HG03442 (cell line): ENCODE results near the gene CTNNBL1.

Experiments
- ATAC-seq: cut with Tn5 transposase; IDR thresholded peaks from one replicate; pipeline ENCODE4 v1.9.1; 2021; ENCODE audit warnings: mild to moderate bottlenecking, moderate library complexity; ENCODE audit not compliant: unreplicated experiment

The CTNNBL1 gene

GRCh38 chr20:37774156-37774555 is 80.3 kb downstream of the CTNNBL1 start:
- ATAC-seq, result no peak

DNA sequence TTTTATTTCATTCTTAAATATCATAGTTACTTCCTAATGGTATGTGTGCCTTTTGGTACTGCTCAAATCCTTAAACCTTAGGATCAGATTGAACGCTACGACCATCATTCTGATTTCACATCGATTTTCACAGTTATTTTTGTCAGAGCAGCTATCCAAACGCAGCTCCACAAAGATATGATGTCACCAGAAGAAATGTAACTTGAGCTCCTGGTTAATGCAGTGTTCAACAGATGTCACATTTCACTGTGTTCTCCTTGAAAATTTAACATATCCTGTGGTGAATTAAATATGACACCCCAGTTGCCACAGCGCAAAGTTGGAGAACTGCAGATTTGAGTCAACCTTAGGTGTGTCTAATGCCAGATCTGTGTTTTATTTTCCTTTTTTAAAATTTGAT is 81.4 kb downstream of the CTNNBL1 start:
- ATAC-seq, result no peak

DNA sequence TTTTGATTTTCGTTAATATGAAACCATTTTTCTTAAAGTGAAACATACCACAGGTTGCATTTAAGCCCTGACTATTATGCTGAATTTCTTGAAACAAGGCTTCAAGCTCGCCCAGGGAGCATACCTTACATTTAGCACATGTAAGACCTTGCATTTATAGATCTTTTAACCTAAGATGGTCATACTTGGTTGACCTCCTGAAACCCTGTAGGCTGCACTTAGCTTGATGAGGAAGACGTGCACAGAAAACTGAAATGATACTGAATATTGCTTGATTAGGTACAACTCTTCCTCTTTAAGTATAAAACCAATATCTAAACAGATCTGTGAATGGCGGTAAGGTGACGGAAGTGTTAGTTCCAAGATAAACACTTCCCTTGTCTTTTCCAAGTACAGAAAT is 82.2 kb downstream of the CTNNBL1 start:
- ATAC-seq, result no peak

- no peak for ATAC-seq
Measured at GRCh38 chr20:37776526-37776925, 82.7 kb downstream of the CTNNBL1 start.

GRCh38 chr20:37777012-37777950 is 83.5 kb downstream of the CTNNBL1 start:
- ATAC-seq, result no peak

DNA sequence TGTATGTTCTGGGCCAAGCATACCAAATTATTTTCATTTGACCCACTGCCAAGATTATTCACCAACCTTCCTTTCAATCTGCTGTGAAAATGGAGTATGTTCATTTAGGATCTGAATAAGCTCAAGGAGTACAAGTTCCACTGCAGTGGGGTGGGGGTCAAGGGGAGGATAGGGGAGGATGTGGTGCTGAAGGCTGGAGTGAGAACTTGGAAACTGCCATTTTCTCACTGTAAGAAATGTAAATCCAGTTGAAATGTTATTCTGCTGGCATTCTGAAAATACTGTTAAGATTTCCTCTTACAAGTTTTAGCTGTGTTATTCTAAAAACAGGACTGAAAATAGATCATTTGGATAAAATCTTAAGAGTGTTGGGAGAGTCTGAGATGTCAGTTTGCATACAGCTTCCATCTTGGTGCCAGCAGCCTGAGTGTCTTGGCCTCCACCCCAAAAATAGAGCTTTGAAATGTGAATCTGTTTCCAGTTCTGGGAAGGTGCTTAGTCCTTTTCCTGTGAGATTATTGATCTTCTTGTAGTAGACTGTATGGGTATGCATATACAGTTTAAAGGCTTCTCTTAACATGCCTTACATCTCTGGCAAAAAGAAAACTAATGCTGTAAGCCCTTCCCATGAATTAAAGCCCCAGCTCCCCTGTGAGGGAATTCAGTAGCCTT is 84.3 kb downstream of the CTNNBL1 start:
- no peak for ATAC-seq

GRCh38 chr20:37781626-37782025 is 87.8 kb downstream of the CTNNBL1 start:
- ATAC-seq, result no peak

- ATAC-seq, result no peak
Measured at GRCh38 chr20:37786043-37786442, 92.2 kb downstream of the CTNNBL1 start.

- no peak for ATAC-seq
Measured at GRCh38 chr20:37789408-37789807, 95.6 kb downstream of the CTNNBL1 start.

GRCh38 chr20:37790900-37791299 is 97.1 kb downstream of the CTNNBL1 start:
- ATAC-seq, result no peak

DNA sequence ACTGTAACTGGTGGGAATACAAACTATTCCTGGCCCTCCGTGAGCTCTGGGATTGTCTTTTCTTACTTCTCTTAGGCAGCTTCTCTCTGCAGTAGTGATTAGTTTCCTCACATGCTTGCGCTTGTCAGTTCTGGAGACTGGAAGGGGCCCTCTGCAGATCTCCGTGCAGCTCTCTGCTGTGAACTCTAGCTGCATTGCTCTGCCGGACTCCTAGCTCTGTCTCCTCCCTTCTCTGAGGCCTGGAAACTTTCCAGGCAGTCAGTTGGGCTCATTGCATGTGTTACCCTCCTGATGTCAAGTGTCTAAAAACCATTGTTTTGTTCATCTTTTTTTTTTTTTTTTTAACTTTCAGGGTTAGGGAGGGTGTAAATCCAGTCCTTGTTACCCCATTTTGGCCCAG is 102.3 kb downstream of the CTNNBL1 start:
- no peak for ATAC-seq

GRCh38 chr20:37796733-37797132 is 102.9 kb downstream of the CTNNBL1 start:
- ATAC-seq, result no peak

DNA sequence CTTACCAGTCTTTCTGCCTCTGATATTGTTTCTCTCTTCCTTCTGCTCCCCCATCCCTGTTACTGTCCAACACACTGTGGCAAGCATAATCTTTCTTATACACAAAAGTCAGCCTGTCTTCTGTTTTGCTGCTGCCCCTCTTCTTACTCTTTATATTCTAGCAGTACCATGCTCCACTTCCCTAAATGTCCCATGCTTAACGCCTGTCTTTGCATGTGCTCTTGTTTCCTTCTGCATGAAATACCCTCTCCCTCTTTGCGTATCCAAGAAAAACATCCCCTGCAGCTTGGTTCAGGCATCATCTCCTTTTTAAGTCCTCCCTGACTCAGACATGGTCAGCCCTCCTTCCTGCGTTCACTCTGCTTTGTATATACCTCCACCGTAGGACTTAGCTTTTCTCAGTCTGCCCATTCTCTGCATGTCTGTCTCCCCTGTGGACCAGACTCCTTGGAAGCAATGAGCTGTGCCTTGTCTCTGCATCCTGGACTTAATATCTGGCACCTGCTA is 103.9 kb downstream of the CTNNBL1 start:
- no peak for ATAC-seq

- ATAC-seq, result no peak
Measured at GRCh38 chr20:37798312-37798711, 104.5 kb downstream of the CTNNBL1 start.

DNA sequence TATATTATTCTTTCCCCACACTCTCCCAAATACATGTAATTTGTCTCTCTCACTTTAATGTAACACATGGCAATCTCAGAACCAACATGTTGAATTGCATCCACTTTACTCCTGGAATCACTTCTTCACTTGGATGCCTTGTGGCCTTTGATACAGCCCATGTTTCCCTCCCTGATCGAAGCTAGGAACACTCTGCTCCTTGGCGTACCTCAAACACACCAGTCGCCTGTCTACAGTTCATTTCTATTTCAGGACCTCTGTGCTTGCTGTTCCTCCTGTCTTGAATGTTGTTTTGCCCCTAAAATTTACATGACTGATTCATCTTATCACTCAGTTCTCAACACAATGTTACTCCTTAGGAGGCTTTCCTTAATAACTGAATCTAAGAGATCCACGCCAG is 106.8 kb downstream of the CTNNBL1 start:
- ATAC-seq, result no peak

GRCh38 chr20:37801921-37802320 is 108.1 kb downstream of the CTNNBL1 start:
- ATAC-seq, result no peak

GRCh38 chr20:37803438-37804307 is 109.8 kb downstream of the CTNNBL1 start:
- ATAC-seq, result peak; percentile 62

DNA sequence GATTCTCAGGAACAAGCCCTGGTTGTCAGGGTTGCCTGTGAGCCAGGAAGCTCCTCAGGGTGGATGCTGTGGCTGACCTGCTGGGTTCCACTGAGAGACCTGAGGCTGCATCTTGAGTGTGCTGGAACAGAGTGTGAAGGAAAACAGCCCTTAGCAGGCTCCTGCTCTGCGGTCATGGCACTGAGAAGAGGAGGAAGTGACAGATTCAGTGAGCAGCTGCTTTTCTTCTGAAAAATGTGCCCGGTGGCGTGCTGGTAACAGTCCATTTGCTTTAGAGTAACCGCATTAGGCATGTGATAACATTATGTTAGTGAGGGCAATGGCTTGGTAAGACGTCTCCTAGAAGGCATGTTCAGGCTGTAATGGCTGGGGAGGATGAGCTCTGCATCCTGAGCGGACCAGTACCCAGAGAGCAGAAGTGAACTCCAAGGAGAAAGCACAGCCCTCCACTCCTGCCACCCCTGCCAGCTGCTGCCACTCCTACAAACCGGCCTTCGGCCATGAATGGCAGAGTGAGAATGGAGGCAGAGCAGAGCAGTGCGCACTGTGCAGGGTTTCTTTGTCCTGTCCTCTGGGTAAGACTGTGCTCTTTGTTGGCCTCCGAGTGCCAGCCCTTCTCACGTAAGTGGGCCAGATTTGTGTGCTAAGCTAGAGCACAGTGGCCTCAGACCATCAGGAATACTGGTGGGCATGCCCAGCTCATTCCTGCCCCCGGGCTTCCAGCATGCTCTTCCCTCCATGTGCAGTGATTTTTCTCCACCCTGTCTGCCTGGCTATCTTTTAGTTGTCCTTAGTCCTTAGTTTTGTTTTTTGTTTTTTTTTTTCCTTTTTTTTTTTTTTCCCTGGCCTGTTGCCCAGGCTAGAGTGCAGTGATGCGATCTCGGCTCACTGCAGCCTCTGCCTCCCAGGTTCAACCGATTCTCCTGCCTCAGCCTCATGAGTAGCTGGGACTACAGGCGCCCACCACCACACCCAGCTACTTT is 111.0 kb downstream of the CTNNBL1 start:
- ATAC-seq, result peak; percentile 59

DNA sequence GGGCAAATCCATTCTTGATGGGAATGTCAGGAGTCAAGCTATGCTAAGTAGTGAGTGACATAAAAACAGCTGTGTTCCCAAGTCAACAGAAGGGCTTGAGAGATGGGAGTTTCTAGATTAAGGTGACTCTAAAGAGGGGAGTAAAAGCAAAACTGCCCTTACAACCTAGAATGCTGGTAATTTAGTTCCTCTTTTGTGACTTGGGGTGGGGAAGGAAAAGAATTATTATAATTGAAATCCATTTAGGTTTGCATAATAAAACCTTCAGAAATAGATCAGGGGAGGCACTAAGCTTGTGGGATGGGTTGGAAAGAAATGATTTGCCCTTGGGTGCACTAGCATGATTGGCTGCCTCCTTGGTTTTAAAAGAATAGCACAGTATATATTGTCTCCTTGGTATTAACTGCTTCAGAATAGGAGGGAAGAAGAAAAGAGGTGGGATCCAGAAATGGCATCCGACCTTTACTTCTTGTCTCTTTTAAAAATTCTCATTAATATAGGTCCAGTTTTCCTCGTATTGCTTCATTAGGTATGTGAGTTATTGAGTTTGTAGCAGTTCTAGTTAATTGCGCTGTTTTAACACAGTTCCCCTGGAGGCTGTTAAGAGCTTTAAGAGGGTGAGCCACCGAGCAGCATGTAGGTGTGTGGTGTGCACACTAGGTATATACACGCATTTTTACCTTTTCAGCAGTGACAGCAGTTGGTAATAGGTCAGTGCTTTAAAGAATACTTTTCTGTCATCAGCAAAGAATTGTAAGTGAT is 113.8 kb downstream of the CTNNBL1 start:
- no peak for ATAC-seq
